Esophagus muscularis mucosa (tissue), 4 donors: ENCODE measurements around the gene DCTN5.

Experiments
- EP300 ChIP-seq: sonication (generic); formaldehyde crosslinking; IDR thresholded peaks from one replicate; pipeline ENCODE4 v1.6.1; 2017; ENCODE audit warnings: antibody characterized with exemption
- POLR2AphosphoS5 ChIP-seq, 2 donors: sonication (generic); formaldehyde crosslinking; IDR thresholded peaks; one replicate each; pipeline ENCODE4 v1.6.1; 2017; ENCODE audit warnings: antibody characterized with exemption in 2 of 2
- TF ChIP-seq, protein P1 (sequence below), 3 experiments: fragments of 200-600 bp in 2 of 3; fragments of 450-650 bp in 1 of 3; sonication (generic) in 2 of 3; IDR thresholded peaks; one replicate each; pipeline ENCODE4 v1.5.1; 2017 to 2019; ENCODE audit warnings: antibody characterized with exemption in 3 of 3, mild to moderate bottlenecking in 2 of 3, moderate library complexity in 1 of 3

GRCh38 chr16:23683487-23683886, 42.2 kb downstream of the DCTN5 start:
- TF ChIP-seq, protein P1, sequence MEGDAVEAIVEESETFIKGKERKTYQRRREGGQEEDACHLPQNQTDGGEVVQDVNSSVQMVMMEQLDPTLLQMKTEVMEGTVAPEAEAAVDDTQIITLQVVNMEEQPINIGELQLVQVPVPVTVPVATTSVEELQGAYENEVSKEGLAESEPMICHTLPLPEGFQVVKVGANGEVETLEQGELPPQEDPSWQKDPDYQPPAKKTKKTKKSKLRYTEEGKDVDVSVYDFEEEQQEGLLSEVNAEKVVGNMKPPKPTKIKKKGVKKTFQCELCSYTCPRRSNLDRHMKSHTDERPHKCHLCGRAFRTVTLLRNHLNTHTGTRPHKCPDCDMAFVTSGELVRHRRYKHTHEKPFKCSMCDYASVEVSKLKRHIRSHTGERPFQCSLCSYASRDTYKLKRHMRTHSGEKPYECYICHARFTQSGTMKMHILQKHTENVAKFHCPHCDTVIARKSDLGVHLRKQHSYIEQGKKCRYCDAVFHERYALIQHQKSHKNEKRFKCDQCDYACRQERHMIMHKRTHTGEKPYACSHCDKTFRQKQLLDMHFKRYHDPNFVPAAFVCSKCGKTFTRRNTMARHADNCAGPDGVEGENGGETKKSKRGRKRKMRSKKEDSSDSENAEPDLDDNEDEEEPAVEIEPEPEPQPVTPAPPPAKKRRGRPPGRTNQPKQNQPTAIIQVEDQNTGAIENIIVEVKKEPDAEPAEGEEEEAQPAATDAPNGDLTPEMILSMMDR (IDR thresholded peaks at IDR 0.05): no peak
- TF ChIP-seq POLR2AphosphoS5 (IDR thresholded peaks at IDR 0.05) (no peak), EP300 (no peak)
